OCI-LY1 (cell line): Measurements from ENCODE around the gene NUMA1.

Experiments
- H2AFZ ChIP-seq: fragments of 200-600 bp; sonication (generic), shearing (Covaris generic); 2 replicates; pipeline ENCODE4 v1.6.0; 2014; ENCODE audit warnings: antibody characterized with exemption, mild to moderate bottlenecking, low read length
- H3F3A ChIP-seq: fragments of 200-600 bp; sonication (generic), shearing (Covaris generic); 2 replicates; pipeline ENCODE4 v1.6.0; 2014; ENCODE audit warnings: mild to moderate bottlenecking, antibody characterized with exemption, low read length, moderate library complexity; ENCODE audit not compliant: insufficient read depth
- H3K27ac ChIP-seq: fragments of 200-600 bp; sonication (generic); 2 replicates; pipeline ENCODE4 v1.5.1; 2014; ENCODE audit warnings: low read length, mixed run types, mild to moderate bottlenecking, low read depth; ENCODE audit not compliant: poor library complexity, severe bottlenecking
- H3K27me3 ChIP-seq: fragments of 200-600 bp; sonication (generic); 2 replicates; pipeline ENCODE4 v1.6.0; 2014; ENCODE audit warnings: antibody characterized with exemption, mild to moderate bottlenecking, low read length, moderate library complexity; ENCODE audit not compliant: insufficient read depth
- H3K36me3 ChIP-seq: fragments of 200-600 bp; sonication (generic); 2 replicates; pipeline ENCODE4 v1.6.1; 2014; ENCODE audit warnings: mild to moderate bottlenecking, antibody characterized with exemption, low read length, moderate library complexity, mixed read lengths; ENCODE audit not compliant: insufficient read depth
- H3K4me1 ChIP-seq: fragments of 200-600 bp; sonication (generic); 2 replicates; pipeline ENCODE4 v1.5.1; 2014; ENCODE audit warnings: mild to moderate bottlenecking, low read length, moderate library complexity; ENCODE audit not compliant: insufficient read depth, severe bottlenecking
- H3K4me2 ChIP-seq: fragments of 200-600 bp; sonication (generic), shearing (Covaris generic); 2 replicates; pipeline ENCODE4 v1.6.1; 2014; ENCODE audit warnings: low read length
- H3K4me3 ChIP-seq: fragments of 200-600 bp; sonication (generic); 2 replicates; pipeline ENCODE4 v1.5.1; 2014; ENCODE audit warnings: low read length, low read depth, mild to moderate bottlenecking, mixed read lengths; ENCODE audit not compliant: poor library complexity, severe bottlenecking
- H3K79me2 ChIP-seq: fragments of 200-600 bp; shearing (Covaris generic); 2 replicates; pipeline ENCODE4 v1.6.1; 2016; ENCODE audit warnings: mixed run types, low read length, mixed read lengths; ENCODE audit not compliant: insufficient read depth
- H3K9ac ChIP-seq: fragments of 200-600 bp; sonication (generic), shearing (Covaris generic); 2 replicates; pipeline ENCODE4 v1.6.1; 2014; ENCODE audit warnings: mild to moderate bottlenecking, low read length, mixed read lengths
- H3K9me2 ChIP-seq: fragments of 200-600 bp; sonication (generic), shearing (Covaris generic); 2 replicates; pipeline ENCODE4 v1.6.1; 2014; ENCODE audit warnings: low read depth, mild to moderate bottlenecking, low read length, mixed read lengths
- H3K9me3 ChIP-seq: fragments of 200-600 bp; shearing (Covaris generic); 2 replicates; pipeline ENCODE4 v1.6.1; 2014; ENCODE audit warnings: low read length, mixed read lengths
- H4K20me1 ChIP-seq: fragments of 200-600 bp; sonication (generic), shearing (Covaris generic); 2 replicates; pipeline ENCODE4 v1.6.0; 2016; ENCODE audit warnings: mild to moderate bottlenecking, low read length; ENCODE audit not compliant: insufficient read depth
- CTCF ChIP-seq: fragments of 200-600 bp; sonication (generic), shearing (Covaris generic); IDR thresholded peaks from 2 replicates; pipeline ENCODE4 v1.5.1; 2017; ENCODE audit warnings: mild to moderate bottlenecking, antibody characterized with exemption, low read length, moderate library complexity, mixed read lengths
- EZH2 ChIP-seq: fragments of 200-600 bp; sonication (generic), shearing (Covaris generic); IDR thresholded peaks from 2 replicates; pipeline ENCODE4 v1.8.0; 2017; ENCODE audit warnings: borderline replicate concordance, mixed run types, mild to moderate bottlenecking, antibody characterized with exemption, low read length, moderate library complexity, mixed read lengths

The NUMA1 gene

GRCh38 chr11:71997594-71997993 lies 82.7 kb downstream of the NUMA1 start:
- H3K9me2 ChIP-seq = no peaks in the 10 kb centered on the region
- no peaks in the 10 kb centered on the region for H3K9me3 ChIP-seq
- no peak overlapping the region for H3K9ac ChIP-seq
- no peaks in the 10 kb centered on the region for H3K79me2 ChIP-seq
- peaks cover 18% of the 10 kb centered on the region for H3K4me1 ChIP-seq
- H3K36me3 ChIP-seq = peaks cover 12% of the 10 kb centered on the region; the same call in 1 of the 2 replicates
- TF ChIP-seq CTCF (no peak), EZH2 (no peak)
- H3K27ac ChIP-seq = no peak overlapping the region
- H3K4me3 ChIP-seq = no peak overlapping the region
- no peaks in the 10 kb centered on the region for H3F3A ChIP-seq
- H4K20me1 ChIP-seq = no peaks in the 10 kb centered on the region
- H3K27me3 ChIP-seq = no peaks in the 10 kb centered on the region
- no peak overlapping the region for H2AFZ ChIP-seq
- no peak overlapping the region for H3K4me2 ChIP-seq

GRCh38 chr11:71996946-71997345 lies 83.4 kb downstream of the NUMA1 start:
- TF ChIP-seq EZH2 = no peak
- no peak for TF ChIP-seq CTCF
- Histone ChIP-seq H3F3A (no peaks in the 10 kb centered on the region), H3K9me2 (no peaks in the 10 kb centered on the region), H2AFZ (no peak overlapping the region), H3K4me3 (no peak overlapping the region), H3K27me3 (no peaks in the 10 kb centered on the region), H3K27ac (no peak overlapping the region), H3K36me3 (peaks cover 9% of the 10 kb centered on the region; the same call in 1 of the 2 replicates), H4K20me1 (no peaks in the 10 kb centered on the region), H3K9ac (no peak overlapping the region), H3K4me1 (peaks cover 18% of the 10 kb centered on the region), H3K9me3 (no peaks in the 10 kb centered on the region), H3K79me2 (no peaks in the 10 kb centered on the region), H3K4me2 (no peak overlapping the region)

GRCh38 chr11:71996517-71996916 lies 83.8 kb downstream of the NUMA1 start:
- Histone ChIP-seq H2AFZ (no peak overlapping the region), H3K9ac (no peak overlapping the region), H4K20me1 (no peaks in the 10 kb centered on the region), H3K4me1 (peaks cover 18% of the 10 kb centered on the region), H3K79me2 (no peaks in the 10 kb centered on the region), H3K9me2 (no peaks in the 10 kb centered on the region), H3K4me2 (no peak overlapping the region), H3K36me3 (peaks cover 10% of the 10 kb centered on the region; the same call in 1 of the 2 replicates), H3K27me3 (no peaks in the 10 kb centered on the region), H3K4me3 (no peak overlapping the region), H3K27ac (no peak overlapping the region), H3K9me3 (no peaks in the 10 kb centered on the region), H3F3A (no peaks in the 10 kb centered on the region)
- no peak for TF ChIP-seq CTCF
- no peak for TF ChIP-seq EZH2
